NT2/D1 (cell line): ENCODE data around the gene TNFRSF12A.

Experiments used
- SUZ12 ChIP-seq: IDR thresholded peaks from 2 replicates; pipeline ENCODE4 v1.6.1; 2011; ENCODE audit not compliant: insufficient read length, insufficient read depth; ENCODE audit errors: extremely low read depth
- ZNF274 ChIP-seq: IDR thresholded peaks from 2 replicates; pipeline ENCODE4 v1.6.1; 2011; ENCODE audit warnings: mild to moderate bottlenecking, low read depth, low read length

DNA sequence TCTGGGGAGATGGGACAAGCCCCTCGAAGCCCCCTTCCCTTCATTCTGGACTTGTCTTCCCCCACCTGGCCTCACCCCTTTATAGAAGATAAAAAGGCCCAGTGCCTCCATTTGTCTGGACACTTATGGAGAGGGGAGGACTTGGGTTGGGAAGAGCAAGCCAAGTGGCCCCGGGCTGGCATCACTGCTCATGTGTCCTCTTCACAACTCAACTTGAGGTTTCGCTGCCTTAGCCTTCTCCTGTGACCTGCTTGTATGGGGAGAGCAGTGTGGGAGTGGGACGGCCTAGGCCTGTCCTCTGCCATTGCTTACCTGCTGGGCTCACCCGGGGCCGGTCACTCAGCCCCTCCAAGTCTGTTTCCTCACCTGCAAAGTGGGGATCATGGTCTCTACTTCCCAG, 49.6 kb upstream of the TNFRSF12A start:
- TF ChIP-seq SUZ12 (no peak), ZNF274 (no peak)
